Psoas muscle (tissue), 8 donors: ENCODE results near the gene MANSC4. TPM values are rescaled to one million over a fixed set of nuclear protein-coding genes. Genes with fewer than 3 reads are reported as not detected.

Source experiments
- ATAC-seq, 4 donors: fragments of 200-7000 bp; cut with Tn5 transposase; one replicate each; pipeline ENCODE4 v1.9.1; 2020; ENCODE audit warnings: moderate library complexity in 3 of 4, mild to moderate bottlenecking in 2 of 4
- DNase-seq, 2 donors: peaks; one replicate each; pipeline ENCODE4 v3.0.0-alpha.2; 2020
- H3K27ac ChIP-seq: fragments of 200-600 bp; one replicate; pipeline ENCODE4 v1.8.0; 2022
- H3K27me3 ChIP-seq, 3 donors: fragments of 200-600 bp in 1 of 3; one replicate each; pipeline versions ENCODE4 v1.6.1 to v1.8.0; 2013 to 2022; ENCODE audit warnings: low read length in 2 of 3, mild to moderate bottlenecking in 2 of 3, moderate library complexity in 1 of 3; ENCODE audit not compliant: insufficient read depth in 3 of 3
- H3K36me3 ChIP-seq, 2 donors: fragments of 200-600 bp in 1 of 2; one replicate each; pipeline versions ENCODE4 v1.6.1 to v1.8.0; 2013 to 2022; ENCODE audit warnings: low read depth in 1 of 2, mild to moderate bottlenecking in 1 of 2, moderate library complexity in 1 of 2; ENCODE audit not compliant: insufficient read depth in 1 of 2
- H3K4me1 ChIP-seq: fragments of 200-600 bp; one replicate; pipeline ENCODE4 v1.8.0; 2022
- H3K4me3 ChIP-seq: fragments of 200-600 bp; one replicate; pipeline ENCODE4 v1.8.0; 2022; ENCODE audit warnings: mild to moderate bottlenecking
- H3K9me3 ChIP-seq: fragments of 200-600 bp; one replicate; pipeline ENCODE4 v1.8.0; 2022
- CTCF ChIP-seq: fragments of 200-600 bp; IDR thresholded peaks from one replicate; pipeline ENCODE4 v1.8.0; 2022; ENCODE audit warnings: antibody characterized with exemption
- WGBS, 3 donors: extraction: QIAGEN DNeasy Blood & Tissue Kit; methylation state at CpG; one replicate each; pipeline versions ENCODE4 v1.1.6 to v1.1.7; 2013; 5-methylcytosine and 5-hydroxymethylcytosine counted together
- intact Hi-C, 2 donors: fragments of 100-400 bp; cut with DNase I; formaldehyde crosslinking; loops; one replicate each; pipeline versions ENCODE4 v1.11.0 to v1.14.2; 2022
- polyA plus RNA-seq, 3 donors: library from polyadenylated mRNA; stranded (reverse); fragments of 200-250 nt; gene quantifications; one replicate each; pipeline ENCODE4 v1.2.3, GENCODE V29; 2013
- total RNA-seq, 4 donors: library from RNA; stranded (reverse); fragmentation: NEBNext Ultra II Directional in 2 of 4; extraction: Animal tissue kit (Norgen Biotek cat#: 25700) in 2 of 4; gene quantifications; one replicate each; pipeline versions ENCODE4 v1.2.1 to v1.2.4, GENCODE V29; 2021 to 2023
- donor health status: healthy with polysubstance abuse.
- donor health status: DM: no; HTN: no; CAD: no; lungs with moderate emphysema.
- donor health status: Bipolar disorder and iron deficiency.
- donor health status: healthy.
- donor health status: DM: yes; HTN: yes; CAD: no.
- donor health status: DM: no; HTN: no; CAD: no.
- donor health status: DM: no; HTN: no; CAD: no.
- donor health status: DM: yes; HTN: yes; CAD: no.

The MANSC4 gene
- total and polyA plus RNA-seq, 7 donors, result 0.08 TPM; not detected in 6

DNA sequence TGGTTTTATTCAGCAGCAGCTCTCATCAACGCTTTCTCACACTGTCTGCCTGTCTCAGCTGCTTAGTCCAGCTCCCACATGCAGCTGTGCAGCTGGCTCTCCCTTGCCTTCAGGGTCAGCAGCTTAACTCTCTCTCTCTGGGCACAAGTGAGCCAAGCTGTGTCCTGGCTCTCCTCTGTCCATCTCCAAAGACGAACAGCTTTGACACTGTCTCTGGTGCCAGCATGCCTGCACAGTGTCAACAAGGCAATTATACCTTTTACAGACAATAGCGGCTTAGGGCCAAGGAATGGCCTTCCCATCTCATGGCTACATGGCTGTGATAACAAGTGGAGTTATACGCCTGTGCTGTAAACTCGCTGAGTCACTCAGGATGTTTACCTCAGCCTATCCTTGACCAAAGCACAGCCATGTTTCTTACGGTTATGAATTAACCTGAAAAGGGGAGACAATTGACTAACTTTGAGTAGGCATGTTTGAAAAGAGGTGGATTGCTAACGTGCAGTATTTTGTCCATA lies 38.4 kb upstream of the MANSC4 start:
- no peak overlapping the region for H3K4me3 ChIP-seq
- H3K27ac ChIP-seq, result no peak overlapping the region
- H3K27me3 ChIP-seq, result no peaks in the 10 kb centered on the region
- DNase-seq (no peak), ATAC-seq (no peak)
- no peaks in the 10 kb centered on the region for H3K36me3 ChIP-seq
- TF ChIP-seq CTCF, result no peak
- WGBS, 3 donors, result 38 to 48% (median 43%) methylated on average over 7 of the region's 7 CpGs
- intact Hi-C loops, result no loop called here
- H3K4me1 ChIP-seq, result no peaks in the 10 kb centered on the region
- H3K9me3 ChIP-seq, result no peaks in the 10 kb centered on the region

DNA sequence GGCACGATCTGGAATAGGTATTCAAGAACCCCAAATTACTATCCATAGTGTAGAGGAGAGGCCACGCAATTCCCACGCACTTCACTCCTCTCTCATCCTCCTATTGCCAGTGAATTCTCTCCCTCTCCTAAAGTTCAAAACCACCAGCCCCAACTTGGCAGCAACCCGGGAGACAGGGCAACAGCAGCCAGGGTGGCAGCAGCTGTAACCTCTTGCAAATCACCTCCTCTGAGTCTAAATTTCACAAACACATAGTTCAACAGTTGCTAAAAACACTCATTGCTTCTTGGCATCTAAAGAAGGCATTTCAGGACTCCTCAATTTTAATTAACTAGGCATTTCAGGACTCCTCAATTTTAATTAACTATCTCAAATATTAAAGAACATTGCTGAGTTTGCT lies 37.7 kb upstream of the MANSC4 start:
- Histone ChIP-seq H3K27ac (no peak overlapping the region), H3K4me3 (no peak overlapping the region), H3K4me1 (no peaks in the 10 kb centered on the region), H3K27me3 (no peaks in the 10 kb centered on the region), H3K9me3 (no peaks in the 10 kb centered on the region), H3K36me3 (no peaks in the 10 kb centered on the region)
- DNase-seq, result no peak
- intact Hi-C loops, result no loop called here
- 41 to 59% (median 42%) methylated on average over 4 of the region's 4 CpGs for WGBS, 3 donors
- ATAC-seq, result no peak
- TF ChIP-seq CTCF, result no peak

DNA sequence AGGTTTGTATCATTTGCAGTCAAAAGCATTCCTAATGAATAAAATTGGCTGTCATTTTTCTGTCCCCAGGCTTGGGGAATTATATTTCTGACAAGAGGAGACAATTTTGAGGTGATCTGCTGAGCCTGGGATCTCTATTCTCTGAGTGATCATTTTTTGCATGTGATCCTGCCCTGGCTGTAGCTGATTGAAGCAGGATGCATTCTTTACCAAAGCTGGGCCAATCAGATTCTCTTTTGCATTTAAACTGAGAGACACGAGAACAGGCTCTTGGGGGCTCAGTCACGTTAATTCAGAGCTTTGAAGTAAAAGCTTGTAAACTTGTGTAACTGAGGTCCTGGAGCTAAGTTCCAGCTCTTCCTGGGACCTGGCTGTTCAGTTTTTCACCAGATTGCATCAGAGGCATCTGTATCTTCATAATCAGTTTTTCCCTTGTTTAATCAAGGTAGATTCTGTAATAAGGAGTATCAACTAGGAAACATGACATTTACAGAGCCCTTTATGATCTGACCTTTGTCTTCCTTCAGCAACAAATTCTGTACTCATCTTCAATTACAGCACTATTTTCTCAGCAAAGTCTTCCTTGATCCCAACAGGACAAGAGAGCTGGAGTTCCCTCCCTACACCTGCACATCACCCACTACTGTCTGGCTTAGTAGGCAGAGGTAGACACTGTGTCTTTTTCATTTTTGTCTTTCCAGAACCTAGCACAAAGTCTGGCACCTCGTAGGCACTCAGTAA lies 35.0 kb upstream of the MANSC4 start:
- WGBS, 3 donors, result 27 to 52% (median 35%) methylated on average over 3 of the region's 3 CpGs

GRCh38 chr12:27814411-27814810 lies 34.4 kb upstream of the MANSC4 start:
- no peak for DNase-seq
- intact Hi-C loops, result no loop called here
- no peak for ATAC-seq
- WGBS, 3 donors, result 40 to 60% (median 50%) methylated on average over 2 of the region's 2 CpGs
- H3K4me1 ChIP-seq, result no peaks in the 10 kb centered on the region
- no peaks in the 10 kb centered on the region for H3K27me3 ChIP-seq
- no peaks in the 10 kb centered on the region for H3K9me3 ChIP-seq
- no peak overlapping the region for H3K4me3 ChIP-seq
- H3K27ac ChIP-seq, result no peak overlapping the region
- H3K36me3 ChIP-seq, result no peaks in the 10 kb centered on the region
- no peak for TF ChIP-seq CTCF

More for the DNA sequence above, 35.0 kb upstream of the MANSC4 start:
- no peaks in the 10 kb centered on the region for H3K36me3 ChIP-seq
- DNase-seq (no peak), ATAC-seq (no peak)
- H3K4me1 ChIP-seq, result no peaks in the 10 kb centered on the region
- no peak overlapping the region for H3K4me3 ChIP-seq
- H3K27ac ChIP-seq, result no peak overlapping the region
- no peak for TF ChIP-seq CTCF
- no peaks in the 10 kb centered on the region for H3K9me3 ChIP-seq
- intact Hi-C loops, result no loop called here
- H3K27me3 ChIP-seq, result no peaks in the 10 kb centered on the region

GRCh38 chr12:27812502-27812901 lies 32.5 kb upstream of the MANSC4 start:
- intact Hi-C loops, result no loop called here
- Histone ChIP-seq H3K27ac (no peak overlapping the region), H3K4me3 (no peak overlapping the region), H3K9me3 (no peaks in the 10 kb centered on the region), H3K36me3 (no peaks in the 10 kb centered on the region), H3K27me3 (no peaks in the 10 kb centered on the region), H3K4me1 (no peaks in the 10 kb centered on the region)
- TF ChIP-seq CTCF, result no peak
- DNase-seq, result no peak
- 70 to 80% (median 72%) methylated on average over 6 of the region's 6 CpGs for WGBS, 3 donors
- ATAC-seq, result no peak
